Kidney epithelial cell (primary cell): ENCODE results near the gene CEBPG. TPM values are rescaled to one million over a fixed set of nuclear protein-coding genes. Genes with fewer than 3 reads are reported as not detected.

ENCODE experiments used
- DNase-seq: peaks from one replicate; pipeline ENCODE4 v3.0.0-alpha.2; 2010; ENCODE audit warnings: low read depth
- H3K27me3 ChIP-seq: 2 replicates; pipeline ENCODE4 v1.6.0; 2011; ENCODE audit warnings: low read length; ENCODE audit not compliant: control insufficient read depth, insufficient read depth
- H3K36me3 ChIP-seq: 2 replicates; pipeline ENCODE4 v1.5.1; 2011; ENCODE audit warnings: low read length; ENCODE audit not compliant: control insufficient read depth, insufficient read depth
- H3K4me3 ChIP-seq: 2 replicates; pipeline ENCODE4 v1.5.1; 2011; ENCODE audit warnings: low read depth, mild to moderate bottlenecking, control low read depth, low read length
- CTCF ChIP-seq: IDR thresholded peaks from 2 replicates; pipeline ENCODE4 v1.5.1; 2011; ENCODE audit warnings: mild to moderate bottlenecking, moderate library complexity, low read length, control low read depth, inconsistent platforms; ENCODE audit not compliant: insufficient read depth, poor library complexity, severe bottlenecking
- total RNA-seq: library from RNA; depleted of rRNA; stranded (reverse); fragments of >200 nt; gene quantifications from 2 replicates; pipeline ENCODE4 v1.2.3, GENCODE V29; 2015

CEBPG gene
- total RNA-seq, 1 donor from 2014 or later = 55.7 TPM

GRCh38 chr19:33406521-33407139 lies 33.1 kb downstream of the CEBPG start:
- Histone ChIP-seq H3K4me3 (no peak overlapping the region), H3K27me3 (no peaks in the 10 kb centered on the region), H3K36me3 (no peaks in the 10 kb centered on the region)
- no peak for DNase-seq
- TF ChIP-seq CTCF = peak; percentile 94

GRCh38 chr19:33407140-33407551 lies 33.6 kb downstream of the CEBPG start:
- TF ChIP-seq CTCF = no peak
- no peaks in the 10 kb centered on the region for H3K27me3 ChIP-seq
- H3K36me3 ChIP-seq = no peaks in the 10 kb centered on the region
- DNase-seq = no peak
- H3K4me3 ChIP-seq = no peak overlapping the region

- Histone ChIP-seq H3K27me3 (no peaks in the 10 kb centered on the region), H3K36me3 (no peaks in the 10 kb centered on the region), H3K4me3 (no peak overlapping the region)
- no peak for DNase-seq
- TF ChIP-seq CTCF = no peak
Observed at GRCh38 chr19:33407716-33408115, 34.2 kb downstream of the CEBPG start.

DNA sequence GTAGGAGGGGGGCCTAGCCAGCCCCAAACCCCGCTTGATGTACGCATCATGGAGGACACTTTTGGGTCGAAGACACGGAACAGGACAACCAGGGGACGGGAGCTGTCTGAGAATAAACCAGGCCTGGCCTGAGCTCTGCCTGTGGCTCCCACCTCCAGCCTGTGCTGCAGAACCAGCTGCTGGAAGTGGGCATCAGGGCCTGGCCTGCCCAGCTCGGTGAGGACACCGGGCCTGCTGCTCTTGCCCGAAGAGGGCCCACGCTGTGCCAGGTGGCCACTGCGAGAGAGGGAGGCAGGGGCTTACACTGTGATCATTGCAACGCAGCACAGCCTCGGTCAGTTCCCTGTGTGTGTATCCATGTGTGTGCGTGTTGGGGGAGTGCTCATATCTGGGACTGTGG lies 34.6 kb downstream of the CEBPG start:
- Histone ChIP-seq H3K36me3 (no peaks in the 10 kb centered on the region), H3K27me3 (no peaks in the 10 kb centered on the region), H3K4me3 (no peak overlapping the region)
- DNase-seq = no peak
- no peak for TF ChIP-seq CTCF

GRCh38 chr19:33408538-33409434 lies 35.3 kb downstream of the CEBPG start:
- TF ChIP-seq CTCF = no peak
- Histone ChIP-seq H3K4me3 (no peak overlapping the region), H3K27me3 (no peaks in the 10 kb centered on the region), H3K36me3 (no peaks in the 10 kb centered on the region)
- no peak for DNase-seq
